Brain microvascular endothelial cell (primary cell): ENCODE data around the gene GUCY1B1.
"Not testable (repeated sequence)": the region's sequence is repeated elsewhere in the genome, so short reads cannot be mapped to it uniquely, and the experiment has no call there.

Source experiments
- DNase-seq: peaks from one replicate; pipeline ENCODE4 v3.0.0-alpha.2; 2020
- H3K27ac ChIP-seq: fragments of 250-450 bp; sonication (Bioruptor Pico); 2 replicates; pipeline ENCODE4 v1.5.1; 2020; ENCODE audit warnings: mild to moderate bottlenecking, moderate library complexity
- H3K27me3 ChIP-seq: fragments of 250-450 bp; sonication (Bioruptor Pico); replicated peaks from 2 replicates; pipeline ENCODE4 v1.5.1; 2020; ENCODE audit warnings: mild to moderate bottlenecking
- H3K36me3 ChIP-seq: fragments of 250-450 bp; sonication (Bioruptor Pico); replicated peaks from 2 replicates; pipeline ENCODE4 v1.5.1; 2020; ENCODE audit warnings: mild to moderate bottlenecking
- H3K4me3 ChIP-seq: 2 replicates; pipeline ENCODE4 v1.5.1; 2011; ENCODE audit warnings: low read depth, mild to moderate bottlenecking, control low read depth, low read length, moderate library complexity
- in situ Hi-C: cut with HindIII; loops from 2 replicates; pipeline ENCODE4 v1.10.0; 2017; ENCODE audit warnings: low sequenced_read_pairs, low pct_ligation_motif_present
- TF ChIP-seq, protein P1 (sequence below): IDR thresholded peaks from 2 replicates; pipeline ENCODE4 v1.5.1; 2011; ENCODE audit warnings: low read depth, mild to moderate bottlenecking, moderate library complexity, low read length, control low read depth, inconsistent platforms; ENCODE audit errors: missing control alignments

The GUCY1B1 gene

DNA sequence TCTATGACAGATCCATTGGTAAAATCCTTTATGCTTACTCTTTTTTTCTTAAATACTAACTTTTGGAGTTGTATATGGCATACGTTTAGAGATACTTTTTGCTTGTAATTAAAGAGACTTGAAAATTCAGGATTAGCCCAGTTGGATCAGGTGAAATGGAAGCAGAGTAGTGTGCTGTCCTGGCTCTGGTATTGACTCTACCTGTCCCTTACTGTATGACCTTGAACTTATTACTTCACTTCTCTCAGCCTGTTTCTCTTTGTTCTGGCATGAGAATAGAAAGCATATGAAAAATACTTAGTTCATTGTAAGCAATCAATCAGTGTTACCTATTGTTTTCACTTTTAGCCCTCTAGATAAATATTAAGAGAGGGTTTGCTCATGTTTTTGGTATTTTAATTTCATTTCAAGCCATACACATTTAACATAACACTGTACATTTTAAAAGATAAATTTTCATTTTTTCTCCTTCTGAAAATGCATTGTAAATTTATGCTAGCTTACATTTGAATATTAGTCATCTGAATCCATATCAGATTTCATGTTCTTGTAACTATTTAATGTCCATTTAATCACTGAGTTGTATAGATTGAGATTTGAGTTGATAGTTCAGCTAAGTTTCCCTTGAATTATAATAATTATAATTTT lies 35.9 kb downstream of the GUCY1B1 start:
- H3K36me3 ChIP-seq: no peaks in the 10 kb centered on the region
- H3K27ac ChIP-seq: no peak overlapping the region
- in situ Hi-C loops: no loop called here
- TF ChIP-seq, protein P1, sequence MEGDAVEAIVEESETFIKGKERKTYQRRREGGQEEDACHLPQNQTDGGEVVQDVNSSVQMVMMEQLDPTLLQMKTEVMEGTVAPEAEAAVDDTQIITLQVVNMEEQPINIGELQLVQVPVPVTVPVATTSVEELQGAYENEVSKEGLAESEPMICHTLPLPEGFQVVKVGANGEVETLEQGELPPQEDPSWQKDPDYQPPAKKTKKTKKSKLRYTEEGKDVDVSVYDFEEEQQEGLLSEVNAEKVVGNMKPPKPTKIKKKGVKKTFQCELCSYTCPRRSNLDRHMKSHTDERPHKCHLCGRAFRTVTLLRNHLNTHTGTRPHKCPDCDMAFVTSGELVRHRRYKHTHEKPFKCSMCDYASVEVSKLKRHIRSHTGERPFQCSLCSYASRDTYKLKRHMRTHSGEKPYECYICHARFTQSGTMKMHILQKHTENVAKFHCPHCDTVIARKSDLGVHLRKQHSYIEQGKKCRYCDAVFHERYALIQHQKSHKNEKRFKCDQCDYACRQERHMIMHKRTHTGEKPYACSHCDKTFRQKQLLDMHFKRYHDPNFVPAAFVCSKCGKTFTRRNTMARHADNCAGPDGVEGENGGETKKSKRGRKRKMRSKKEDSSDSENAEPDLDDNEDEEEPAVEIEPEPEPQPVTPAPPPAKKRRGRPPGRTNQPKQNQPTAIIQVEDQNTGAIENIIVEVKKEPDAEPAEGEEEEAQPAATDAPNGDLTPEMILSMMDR: no peak
- no peaks in the 10 kb centered on the region for H3K27me3 ChIP-seq
- no peak overlapping the region for H3K4me3 ChIP-seq
- DNase-seq: no peak

DNA sequence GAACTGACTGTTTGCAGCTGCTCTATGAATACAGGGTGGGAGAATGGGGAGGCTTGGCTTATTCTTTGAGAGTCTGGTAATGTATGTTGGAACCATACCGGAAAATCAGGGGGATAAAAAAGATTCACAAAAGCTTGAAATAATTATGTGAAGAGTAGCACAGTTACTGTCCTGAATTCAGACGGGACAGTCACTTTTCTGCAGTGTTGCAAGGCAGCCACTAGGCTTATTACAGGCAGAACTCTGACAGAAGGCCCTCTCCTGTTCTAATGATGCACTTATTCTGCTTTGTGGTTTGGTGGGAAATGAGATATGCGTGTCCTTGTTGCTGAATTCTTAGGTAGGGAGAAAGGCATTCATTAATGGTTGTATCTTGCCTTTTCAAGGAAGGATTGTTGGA lies 37.2 kb downstream of the GUCY1B1 start:
- no peaks in the 10 kb centered on the region for H3K36me3 ChIP-seq
- TF ChIP-seq, protein P1: peak; percentile 75
- peak; percentile 39 for DNase-seq
- in situ Hi-C loops: no loop called here
- no peak overlapping the region for H3K27ac ChIP-seq
- no peaks in the 10 kb centered on the region for H3K27me3 ChIP-seq
- no peak overlapping the region for H3K4me3 ChIP-seq

DNA sequence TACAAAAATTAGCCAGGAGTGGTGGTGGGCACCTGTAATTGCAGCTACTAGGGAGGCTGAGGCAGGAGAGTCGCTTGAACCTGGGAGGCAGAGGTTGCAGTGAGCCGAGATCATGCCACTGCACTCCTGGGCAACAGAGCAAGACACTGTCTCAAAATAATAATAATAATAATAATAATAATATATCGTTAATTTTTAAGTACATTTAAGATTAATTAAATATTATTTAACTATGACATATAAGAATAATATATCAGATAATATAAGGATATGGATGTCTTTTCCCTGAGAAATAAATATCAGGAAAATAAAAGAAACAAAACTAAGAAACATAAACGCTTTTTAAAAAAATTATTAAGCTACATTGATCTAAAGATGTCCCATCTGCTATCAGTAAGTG lies 38.8 kb downstream of the GUCY1B1 start:
- H3K27me3 ChIP-seq, in situ Hi-C loops, H3K27ac ChIP-seq: not testable (repeated sequence)

DNA sequence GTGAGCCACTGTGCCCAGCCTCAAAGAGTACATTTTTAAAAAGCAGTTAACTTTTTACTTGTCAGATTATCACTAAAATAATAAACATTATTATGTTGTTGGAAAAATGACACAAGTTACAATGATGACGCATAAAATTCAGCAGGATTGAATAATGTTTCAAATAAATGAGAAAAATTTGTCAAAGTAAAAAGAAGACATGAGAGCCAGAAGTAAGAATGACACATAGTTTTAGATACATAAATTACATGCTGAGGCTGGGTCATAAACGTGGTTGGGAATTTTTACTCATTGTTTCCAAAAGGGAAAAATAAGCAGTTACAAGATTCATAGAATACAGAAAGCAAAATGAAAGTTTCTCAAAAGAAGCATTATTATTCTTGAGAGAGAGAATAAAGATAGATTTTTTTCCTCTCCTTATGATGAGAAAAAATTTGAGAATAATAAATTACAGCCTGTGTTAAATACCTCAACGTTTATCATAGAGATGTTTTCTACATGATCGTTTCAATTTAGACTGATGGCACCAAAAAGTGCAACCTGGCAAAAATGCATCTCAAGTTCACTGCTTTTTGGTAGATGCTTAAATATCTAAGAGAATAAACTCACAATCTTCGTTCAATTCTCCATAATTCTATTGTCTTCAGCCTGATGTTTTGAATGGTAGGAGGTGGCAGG lies 40.4 kb downstream of the GUCY1B1 start:
- DNase-seq: no peak
- Histone ChIP-seq H3K36me3 (no peaks in the 10 kb centered on the region), H3K4me3 (no peak overlapping the region), H3K27me3 (no peaks in the 10 kb centered on the region), H3K27ac (no peak overlapping the region)
- TF ChIP-seq, protein P1: no peak
- in situ Hi-C loops: no loop called here

More for the DNA sequence above, 38.8 kb downstream of the GUCY1B1 start:
- not testable (repeated sequence) for DNase-seq, H3K4me3 ChIP-seq, H3K36me3 ChIP-seq

DNA sequence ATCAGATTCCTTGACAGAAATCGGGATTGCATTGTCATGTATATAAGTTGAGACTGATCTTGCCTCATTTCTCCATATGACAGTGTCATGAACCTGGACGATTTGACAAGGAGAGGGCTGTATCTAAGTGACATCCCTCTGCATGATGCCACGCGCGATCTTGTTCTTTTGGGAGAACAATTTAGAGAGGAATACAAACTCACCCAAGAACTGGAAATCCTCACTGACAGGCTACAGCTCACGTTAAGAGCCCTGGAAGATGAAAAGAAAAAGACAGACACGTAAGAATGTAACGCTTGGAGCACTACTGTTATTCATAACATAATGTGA lies 40.9 kb downstream of the GUCY1B1 start:
- TF ChIP-seq, protein P1: no peak
- in situ Hi-C loops: loop anchor here (25.0 kb wide), 1 partner anchor 138 kb away; no protein-coding TSS in a partner anchor
- Histone ChIP-seq H3K36me3 (no peaks in the 10 kb centered on the region), H3K27me3 (no peaks in the 10 kb centered on the region), H3K4me3 (no peak overlapping the region), H3K27ac (no peak overlapping the region)
- DNase-seq: no peak

DNA sequence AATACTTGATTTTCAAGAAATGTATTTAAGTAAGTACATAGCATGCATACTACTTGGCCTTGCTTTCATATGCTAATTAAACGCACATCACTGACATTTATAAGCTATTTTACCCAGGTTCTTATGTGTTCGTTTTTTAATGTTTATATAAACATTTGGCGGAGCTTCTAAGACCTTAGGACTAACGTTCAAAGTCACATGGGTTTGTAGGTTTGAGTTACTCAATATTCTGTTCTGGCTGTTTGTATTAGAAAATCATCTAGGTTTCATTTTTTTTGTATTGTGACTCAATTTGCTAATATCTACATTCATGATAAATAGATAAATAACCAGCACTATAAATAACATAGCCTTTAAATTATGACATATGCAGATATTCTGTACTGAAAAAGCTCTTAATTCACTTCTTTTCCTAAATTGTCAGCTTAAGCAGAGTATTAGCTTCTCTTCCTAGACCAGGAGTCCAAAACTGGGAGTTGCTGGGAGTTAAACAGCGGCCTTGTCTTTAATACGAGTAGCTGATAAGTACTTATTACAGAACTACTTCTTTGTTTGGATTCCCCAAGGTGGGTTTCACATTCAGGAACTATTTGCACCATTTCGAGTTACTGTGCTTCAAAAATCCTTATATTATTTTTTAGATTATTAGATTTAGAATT lies 42.0 kb downstream of the GUCY1B1 start:
- TF ChIP-seq, protein P1: no peak
- H3K27me3 ChIP-seq: no peaks in the 10 kb centered on the region
- in situ Hi-C loops: loop anchor here (25.0 kb wide), 1 partner anchor 136 kb away; no protein-coding TSS in a partner anchor
- no peak for DNase-seq
- H3K36me3 ChIP-seq: no peaks in the 10 kb centered on the region
- H3K4me3 ChIP-seq: no peak overlapping the region
- H3K27ac ChIP-seq: no peak overlapping the region
